Skeletal muscle satellite cell (primary cell): ENCODE measurements around the gene CCDC136.

Source experiments
- H3K27me3 ChIP-seq: 2 replicates; pipeline ENCODE4 v1.7.0; 2013; ENCODE audit warnings: low read length; ENCODE audit not compliant: control insufficient read depth, insufficient read depth
- H3K36me3 ChIP-seq: 2 replicates; pipeline ENCODE4 v1.7.0; 2013; ENCODE audit warnings: mild to moderate bottlenecking, control low read depth, low read length; ENCODE audit not compliant: insufficient read depth
- H3K4me1 ChIP-seq: 2 replicates; pipeline ENCODE4 v1.7.0; 2013; ENCODE audit warnings: low read length; ENCODE audit not compliant: control insufficient read depth, insufficient read depth
- H3K4me2 ChIP-seq: 2 replicates; pipeline ENCODE4 v1.7.0; 2013; ENCODE audit warnings: mild to moderate bottlenecking, low read length
- H3K4me3 ChIP-seq: 2 replicates; pipeline ENCODE4 v1.7.0; 2013; ENCODE audit warnings: low read length
- H3K9ac ChIP-seq: 2 replicates; pipeline ENCODE4 v1.7.0; 2013; ENCODE audit warnings: mild to moderate bottlenecking, low read depth, low read length, moderate library complexity
- H3K9me3 ChIP-seq: replicated peaks from 2 replicates; pipeline ENCODE4 v1.7.0; 2013; ENCODE audit warnings: mild to moderate bottlenecking, control low read depth, low read length

Gene CCDC136

DNA sequence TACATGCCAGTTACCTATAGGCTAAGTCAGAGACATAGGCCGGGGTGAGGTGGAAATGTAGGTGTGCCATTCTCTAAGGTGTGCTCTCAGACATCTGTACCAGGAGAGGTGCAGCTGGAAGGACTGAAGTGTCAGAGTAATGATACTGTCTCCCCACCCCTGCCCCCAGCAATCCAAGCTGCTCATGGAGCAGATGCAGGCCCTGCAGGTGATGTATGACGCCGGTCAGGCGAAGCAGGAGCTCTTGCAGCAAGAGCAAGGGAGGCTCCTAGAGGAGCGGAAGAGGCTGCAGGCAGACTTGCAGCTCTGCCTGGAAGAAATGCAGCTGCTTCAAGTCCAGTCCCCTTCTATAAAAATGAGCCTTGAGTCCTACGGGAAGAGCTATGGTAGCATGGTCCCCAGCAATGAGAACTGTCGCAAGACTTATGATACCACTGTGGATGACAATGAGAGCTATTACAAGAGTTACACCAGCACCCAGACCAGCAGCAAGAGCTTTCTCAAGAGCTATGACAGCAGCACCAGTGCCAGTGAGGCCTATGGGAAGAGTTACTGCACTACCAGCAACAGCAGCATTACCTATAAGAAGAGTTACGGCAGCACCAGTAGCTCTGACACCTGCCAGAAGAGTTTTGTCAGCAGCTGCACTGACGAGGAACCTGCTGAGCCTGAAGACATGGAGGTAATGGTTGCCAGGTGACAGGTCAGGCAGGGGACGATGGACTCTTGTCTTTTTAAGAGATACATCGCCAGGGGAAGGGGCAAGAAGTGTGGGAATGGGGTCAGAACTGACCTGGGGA is 20.1 kb downstream of the CCDC136 start:
- Histone ChIP-seq H3K27me3 (peaks cover 3% of the 10 kb centered on the region), H3K9ac (no peak overlapping the region), H3K4me2 (no peak overlapping the region), H3K9me3 (no peaks in the 10 kb centered on the region), H3K4me3 (no peak overlapping the region), H3K36me3 (no peaks in the 10 kb centered on the region), H3K4me1 (no peaks in the 10 kb centered on the region)

DNA sequence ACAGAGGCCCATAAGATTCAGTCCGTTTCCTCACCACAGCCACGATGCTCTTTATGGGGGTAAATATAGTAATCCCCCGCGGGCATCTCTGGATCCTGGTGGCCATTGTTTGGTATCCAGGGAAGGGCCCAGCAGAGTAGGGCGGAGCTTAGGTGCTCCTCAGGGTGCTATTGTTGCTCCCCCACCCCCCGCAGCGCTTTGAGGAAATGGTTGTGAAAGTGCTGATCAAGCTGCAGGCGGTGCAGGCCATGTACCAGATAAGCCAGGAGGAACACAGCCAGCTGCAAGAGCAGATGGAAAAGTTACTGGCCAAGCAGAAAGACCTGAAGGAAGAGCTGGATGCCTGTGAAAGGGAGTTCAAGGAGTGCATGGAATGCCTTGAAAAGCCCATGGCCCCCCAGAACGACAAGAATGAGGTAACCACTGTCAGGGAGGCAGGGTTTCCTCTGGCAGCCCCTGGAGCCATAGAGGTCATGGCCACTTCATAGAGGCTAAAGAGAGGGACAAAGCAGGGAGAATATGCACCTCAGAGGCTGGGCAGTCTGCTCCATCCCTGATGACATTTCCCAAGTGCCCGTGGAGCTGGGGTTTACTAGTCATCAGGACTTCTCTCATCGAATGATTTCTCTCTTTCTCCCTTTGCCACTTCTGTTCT is 20.9 kb downstream of the CCDC136 start:
- peaks cover 3% of the 10 kb centered on the region for H3K27me3 ChIP-seq
- H3K4me3 ChIP-seq = no peak overlapping the region
- no peaks in the 10 kb centered on the region for H3K36me3 ChIP-seq
- no peak overlapping the region for H3K4me2 ChIP-seq
- no peak overlapping the region for H3K9ac ChIP-seq
- no peaks in the 10 kb centered on the region for H3K4me1 ChIP-seq
- H3K9me3 ChIP-seq = no peaks in the 10 kb centered on the region

DNA sequence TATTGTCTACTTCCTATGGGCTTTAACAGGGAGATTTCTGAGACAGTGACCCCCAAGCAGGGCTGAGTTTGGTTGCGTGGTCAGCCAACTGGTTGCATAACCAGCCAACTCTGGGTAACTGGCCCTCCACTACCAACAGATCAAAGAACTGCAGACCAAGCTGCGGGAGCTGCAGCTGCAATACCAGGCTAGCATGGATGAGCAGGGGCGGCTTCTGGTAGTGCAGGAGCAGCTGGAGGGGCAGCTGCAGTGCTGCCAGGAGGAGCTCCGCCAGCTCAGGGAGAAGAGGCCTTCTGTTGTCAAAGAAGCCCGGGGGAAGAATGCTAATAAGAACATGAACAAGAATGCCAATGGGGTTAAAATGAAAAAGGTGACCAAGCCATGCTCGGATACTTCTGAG is 22.7 kb downstream of the CCDC136 start:
- Histone ChIP-seq H3K27me3 (peaks cover 10% of the 10 kb centered on the region), H3K4me1 (no peaks in the 10 kb centered on the region), H3K4me3 (no peak overlapping the region), H3K9ac (no peak overlapping the region), H3K36me3 (no peaks in the 10 kb centered on the region), H3K4me2 (no peak overlapping the region), H3K9me3 (no peaks in the 10 kb centered on the region)

DNA sequence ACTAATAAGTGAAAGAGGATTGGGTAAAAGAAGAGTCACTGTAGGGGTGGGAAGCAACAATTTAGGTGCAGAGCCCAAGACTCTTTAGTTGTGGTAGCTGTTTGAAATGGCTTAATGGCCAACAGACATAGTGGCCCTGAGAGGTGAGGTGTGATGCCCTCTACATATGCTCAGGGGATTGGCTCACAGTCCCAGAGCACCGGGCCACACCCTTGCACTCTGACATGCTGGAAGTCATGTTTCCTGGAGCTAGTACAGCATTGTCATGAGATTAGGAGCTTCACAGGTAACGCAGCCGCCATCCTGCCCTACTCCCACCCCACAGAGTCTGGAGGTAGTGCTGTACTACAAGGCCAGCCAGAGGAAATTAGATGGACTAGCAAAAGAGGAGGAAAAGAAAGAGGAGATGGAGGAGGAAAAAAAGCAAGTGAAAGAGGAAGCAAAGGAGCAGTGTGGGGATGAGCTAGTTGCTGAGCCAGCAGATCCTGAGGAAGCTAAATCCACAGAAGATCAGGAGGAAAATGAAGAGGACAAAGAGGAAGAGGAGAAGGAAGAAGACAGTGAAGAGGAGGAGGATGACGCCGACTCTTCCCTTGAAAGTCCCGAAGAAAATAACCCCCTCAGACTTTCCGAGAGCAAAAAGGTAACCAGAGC is 23.6 kb downstream of the CCDC136 start:
- H3K4me2 ChIP-seq = no peak overlapping the region
- H3K36me3 ChIP-seq = no peaks in the 10 kb centered on the region
- no peak overlapping the region for H3K4me3 ChIP-seq
- no peak overlapping the region for H3K9ac ChIP-seq
- peaks cover 14% of the 10 kb centered on the region for H3K27me3 ChIP-seq
- H3K4me1 ChIP-seq = no peaks in the 10 kb centered on the region
- H3K9me3 ChIP-seq = no peaks in the 10 kb centered on the region

DNA sequence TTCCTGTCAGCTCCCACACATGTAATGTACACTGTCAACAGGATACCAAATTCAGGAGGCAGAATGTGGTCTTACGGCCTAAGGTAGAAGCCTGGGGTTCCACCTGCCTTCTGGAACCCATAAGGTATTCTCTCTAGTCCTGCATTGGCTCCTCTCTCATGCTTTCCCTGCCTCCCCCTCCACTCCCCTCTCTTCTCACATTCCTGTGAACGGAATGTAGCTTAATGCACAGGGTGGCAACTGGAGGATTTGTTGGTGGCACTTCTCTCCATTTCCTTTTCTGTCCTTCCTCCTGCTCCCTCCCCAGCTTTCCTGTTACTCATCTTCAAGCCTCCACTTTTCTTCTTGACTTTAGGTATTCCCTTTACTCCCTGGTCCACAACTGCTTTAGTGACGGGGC is 26.9 kb downstream of the CCDC136 start:
- Histone ChIP-seq H3K27me3 (peaks cover 22% of the 10 kb centered on the region), H3K9me3 (no peaks in the 10 kb centered on the region), H3K4me2 (no peak overlapping the region), H3K36me3 (no peaks in the 10 kb centered on the region), H3K4me1 (no peaks in the 10 kb centered on the region), H3K4me3 (no peak overlapping the region), H3K9ac (no peak overlapping the region)

DNA sequence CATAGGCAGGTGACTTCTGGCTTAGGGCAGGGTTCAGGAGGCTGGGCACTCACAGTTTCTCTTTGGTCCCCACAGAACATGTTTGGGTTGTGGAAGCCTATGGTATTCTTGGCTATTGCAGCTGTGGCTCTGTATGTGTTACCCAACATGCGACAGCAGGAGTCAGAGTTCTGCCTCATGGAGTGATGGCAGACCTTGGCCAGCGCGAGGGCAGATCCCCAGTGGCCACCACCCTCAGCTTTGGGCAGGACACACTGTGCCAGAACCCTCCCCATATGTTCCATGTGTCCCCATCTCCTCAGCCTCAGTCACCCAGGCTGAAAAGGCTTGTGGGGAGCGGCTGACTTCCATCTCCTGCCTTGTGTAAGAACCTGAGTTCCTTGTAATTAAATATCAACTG is 30.0 kb downstream of the CCDC136 start:
- no peak overlapping the region for H3K4me2 ChIP-seq
- no peak overlapping the region for H3K9ac ChIP-seq
- no peaks in the 10 kb centered on the region for H3K9me3 ChIP-seq
- peaks cover 1% of the 10 kb centered on the region for H3K4me1 ChIP-seq
- peaks cover 18% of the 10 kb centered on the region for H3K27me3 ChIP-seq
- H3K36me3 ChIP-seq = no peaks in the 10 kb centered on the region
- no peak overlapping the region for H3K4me3 ChIP-seq

DNA sequence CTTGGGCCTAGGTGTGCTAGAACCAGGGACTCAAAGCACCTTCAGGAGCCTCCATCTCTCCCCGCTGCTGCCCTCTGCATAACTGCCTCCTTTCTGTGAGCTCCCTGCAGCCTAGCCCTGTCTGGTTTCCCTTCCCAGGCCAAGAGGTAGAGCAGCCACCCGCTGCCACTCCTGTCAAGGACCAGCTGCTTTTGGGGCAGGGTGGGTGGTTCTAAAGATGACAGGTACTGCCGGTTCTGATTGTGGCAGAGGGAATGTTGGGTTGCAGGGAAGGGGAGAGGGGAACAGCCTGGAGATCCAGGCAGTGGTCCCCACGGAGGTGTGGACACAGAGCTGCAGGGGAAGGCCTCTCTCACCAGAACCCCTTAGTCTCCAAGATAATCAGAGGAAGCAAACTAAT is 34.7 kb downstream of the CCDC136 start:
- no peak overlapping the region for H3K4me3 ChIP-seq
- H3K4me2 ChIP-seq = no peak overlapping the region
- peaks cover 32% of the 10 kb centered on the region for H3K4me1 ChIP-seq
- no peaks in the 10 kb centered on the region for H3K36me3 ChIP-seq
- H3K9ac ChIP-seq = peak overlapping the region; percentile 34
- H3K9me3 ChIP-seq = no peaks in the 10 kb centered on the region
- H3K27me3 ChIP-seq = peaks cover 3% of the 10 kb centered on the region

DNA sequence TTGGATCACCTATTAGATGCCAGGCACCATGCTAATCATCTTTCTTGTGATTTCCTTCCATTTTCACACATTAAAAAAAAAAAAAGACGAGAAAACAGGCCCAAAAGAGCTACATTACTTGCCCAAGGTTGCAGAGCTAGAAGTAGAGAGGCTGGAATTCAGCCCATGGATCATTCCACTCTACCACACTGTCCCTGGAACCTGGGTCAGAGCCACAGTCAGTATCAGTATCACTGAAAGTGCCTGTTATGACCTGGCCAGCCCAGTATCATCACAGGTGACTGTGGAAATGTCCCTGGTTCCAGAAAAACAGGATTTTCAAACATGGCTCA is 35.1 kb downstream of the CCDC136 start:
- H3K9me3 ChIP-seq = no peaks in the 10 kb centered on the region
- H3K4me1 ChIP-seq = peaks cover 32% of the 10 kb centered on the region
- peak overlapping the region; percentile 34 for H3K9ac ChIP-seq
- H3K4me2 ChIP-seq = peak overlapping the region; percentile 68
- H3K36me3 ChIP-seq = no peaks in the 10 kb centered on the region
- H3K4me3 ChIP-seq = no peak overlapping the region
- H3K27me3 ChIP-seq = no peaks in the 10 kb centered on the region

DNA sequence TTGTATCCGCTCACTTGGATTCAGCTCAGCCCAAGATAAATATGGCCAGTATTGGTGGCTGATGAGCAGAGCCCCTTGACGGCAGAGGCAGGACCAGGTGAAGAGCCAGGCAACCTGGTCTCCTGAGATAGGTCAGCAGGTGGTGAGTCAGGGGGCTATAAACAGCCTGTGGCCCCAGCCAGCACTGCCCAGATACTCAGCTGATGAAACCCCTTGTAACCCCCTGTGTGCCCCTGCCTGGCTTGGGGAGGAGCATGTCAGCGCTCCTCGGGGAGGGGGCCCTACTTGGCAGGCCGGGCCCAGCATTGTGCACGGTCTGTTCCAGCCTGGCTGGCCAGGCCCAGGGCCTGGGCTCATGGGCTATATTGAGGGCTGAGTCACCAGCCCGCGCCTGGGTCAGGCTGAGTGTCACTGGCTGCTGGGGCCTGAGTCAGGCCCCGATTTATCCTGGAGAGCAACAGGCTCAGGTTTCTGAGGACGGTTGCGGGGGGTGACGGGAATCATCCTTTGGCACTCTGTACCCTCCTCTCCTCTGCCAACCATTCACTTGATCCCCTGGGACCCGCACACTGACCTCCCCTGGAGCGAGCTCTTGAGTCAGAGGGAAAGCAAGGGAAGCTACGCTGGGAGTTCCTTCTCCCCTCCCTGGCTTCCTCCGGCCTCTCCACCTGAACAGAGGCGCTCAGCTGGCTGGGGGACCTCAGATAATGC is 35.6 kb downstream of the CCDC136 start:
- H3K27me3 ChIP-seq = no peaks in the 10 kb centered on the region
- peak overlapping the region; percentile 68 for H3K4me2 ChIP-seq
- peaks cover 34% of the 10 kb centered on the region for H3K4me1 ChIP-seq
- H3K9me3 ChIP-seq = no peaks in the 10 kb centered on the region
- H3K36me3 ChIP-seq = no peaks in the 10 kb centered on the region
- H3K4me3 ChIP-seq = peak overlapping the region; percentile 51
- H3K9ac ChIP-seq = peak overlapping the region; percentile 51

DNA sequence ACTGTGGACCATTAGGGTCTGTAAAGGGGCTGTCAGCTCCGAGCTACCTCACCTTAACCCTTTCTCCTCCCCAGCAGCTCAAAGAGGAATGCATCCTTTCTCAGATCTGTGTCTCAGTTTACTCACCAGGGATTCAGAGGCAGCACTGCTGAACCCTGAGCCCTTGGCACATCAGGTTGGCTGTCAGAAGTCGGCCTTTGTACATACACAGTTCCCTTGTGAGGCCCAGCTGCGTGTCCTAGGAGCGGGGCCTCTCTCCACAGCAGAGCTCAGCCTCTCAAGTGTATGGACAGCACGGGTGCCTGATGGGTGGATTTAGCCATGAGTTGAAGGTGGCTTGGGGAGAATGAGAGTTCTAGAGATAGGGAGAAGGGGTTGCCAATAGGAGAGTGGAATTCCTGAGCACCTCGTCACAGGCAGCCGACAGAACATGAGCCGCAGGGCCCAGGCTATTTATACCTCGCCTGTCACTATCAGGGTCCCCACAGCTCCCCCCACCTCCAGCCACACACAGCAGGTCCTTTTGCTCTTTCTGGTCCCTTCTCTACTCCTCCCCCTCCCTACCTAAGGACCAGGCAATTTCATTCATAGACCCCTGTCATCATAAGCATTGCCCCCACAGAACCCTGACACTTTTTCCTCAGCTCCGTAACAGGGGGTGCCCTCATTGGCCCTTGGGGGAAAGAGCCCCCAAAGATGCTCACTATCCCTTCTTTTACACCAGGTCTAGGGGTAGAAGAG is 36.4 kb downstream of the CCDC136 start:
- Histone ChIP-seq H3K4me3 (peak overlapping the region; percentile 51), H3K27me3 (no peaks in the 10 kb centered on the region), H3K4me1 (peaks cover 41% of the 10 kb centered on the region), H3K9ac (peak overlapping the region; percentile 51), H3K4me2 (peak overlapping the region; percentile 68), H3K9me3 (no peaks in the 10 kb centered on the region), H3K36me3 (no peaks in the 10 kb centered on the region)
